Measurements from ENCODE around the gene ERVK3-1. TPM values are rescaled to one million over a fixed set of nuclear protein-coding genes. Genes with fewer than 3 reads are reported as not detected.

Gene ERVK3-1
- total RNA-seq, 4 donors from 2014 or later, result 56.3 to 87.2 (median 64.5) TPM

DNA sequence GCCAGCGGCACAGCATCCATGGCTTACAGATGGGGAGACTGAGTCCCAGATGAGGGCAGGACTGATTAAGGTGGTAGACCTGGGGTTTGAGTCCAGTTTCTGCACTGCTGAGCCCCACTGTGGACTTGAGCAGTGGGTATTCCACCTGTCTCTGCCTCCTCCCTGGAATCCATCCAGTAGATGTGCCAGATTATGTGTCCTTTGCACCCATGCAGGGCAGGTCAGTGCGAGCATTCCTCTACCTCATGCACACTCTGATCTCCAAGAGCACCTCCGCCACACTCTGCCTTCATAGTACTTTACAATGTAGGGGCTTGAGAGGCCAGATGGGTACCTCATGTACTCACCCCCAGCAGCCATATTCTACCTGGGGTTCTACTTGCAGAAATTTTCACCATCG is 31.6 kb downstream of the ERVK3-1 start:
- no peaks in the 10 kb centered on the region for H3K9me3 ChIP-seq
- H3K4me1 ChIP-seq, result no peaks in the 10 kb centered on the region
- H3K4me3 ChIP-seq (replicated peaks in 1 of 3), result no peak overlapping the region
- H3K36me3 ChIP-seq, result peaks cover 15 to 24% of the 10 kb centered on the region in 2 donors
- no peak for DNase-seq
- intact Hi-C loops (cut with DNase I), result no loop called here
- TF ChIP-seq POLR2A (IDR thresholded peaks at IDR 0.05), result no peak
- TF ChIP-seq, protein P1, sequence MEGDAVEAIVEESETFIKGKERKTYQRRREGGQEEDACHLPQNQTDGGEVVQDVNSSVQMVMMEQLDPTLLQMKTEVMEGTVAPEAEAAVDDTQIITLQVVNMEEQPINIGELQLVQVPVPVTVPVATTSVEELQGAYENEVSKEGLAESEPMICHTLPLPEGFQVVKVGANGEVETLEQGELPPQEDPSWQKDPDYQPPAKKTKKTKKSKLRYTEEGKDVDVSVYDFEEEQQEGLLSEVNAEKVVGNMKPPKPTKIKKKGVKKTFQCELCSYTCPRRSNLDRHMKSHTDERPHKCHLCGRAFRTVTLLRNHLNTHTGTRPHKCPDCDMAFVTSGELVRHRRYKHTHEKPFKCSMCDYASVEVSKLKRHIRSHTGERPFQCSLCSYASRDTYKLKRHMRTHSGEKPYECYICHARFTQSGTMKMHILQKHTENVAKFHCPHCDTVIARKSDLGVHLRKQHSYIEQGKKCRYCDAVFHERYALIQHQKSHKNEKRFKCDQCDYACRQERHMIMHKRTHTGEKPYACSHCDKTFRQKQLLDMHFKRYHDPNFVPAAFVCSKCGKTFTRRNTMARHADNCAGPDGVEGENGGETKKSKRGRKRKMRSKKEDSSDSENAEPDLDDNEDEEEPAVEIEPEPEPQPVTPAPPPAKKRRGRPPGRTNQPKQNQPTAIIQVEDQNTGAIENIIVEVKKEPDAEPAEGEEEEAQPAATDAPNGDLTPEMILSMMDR (IDR thresholded peaks at IDR 0.05), result no peak
- no peak overlapping the region for H3K27ac ChIP-seq
- WGBS, 2 donors, result 91 to 94% methylated on average over 4 of the region's 4 CpGs
- no peaks in the 10 kb centered on the region for H3K27me3 ChIP-seq

DNA sequence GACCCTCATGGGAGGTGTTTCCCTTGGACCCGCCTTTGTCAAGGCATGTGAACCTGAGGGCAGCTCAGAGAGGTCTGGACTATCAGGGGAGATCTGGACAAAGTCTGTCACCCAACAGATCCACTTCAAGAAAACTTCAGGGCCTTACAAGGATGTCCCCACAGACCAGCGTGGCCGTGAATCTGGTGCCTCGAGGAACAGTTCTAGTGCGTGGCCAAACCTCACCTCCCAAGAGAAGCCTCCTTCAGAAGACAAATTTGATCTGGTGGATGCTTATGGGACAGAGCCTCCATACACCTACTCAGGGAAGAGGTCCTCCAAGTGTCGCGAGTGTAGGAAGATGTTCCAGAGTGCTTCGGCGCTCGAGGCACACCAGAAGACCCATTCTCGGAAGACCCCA is 33.2 kb downstream of the ERVK3-1 start:
- intact Hi-C loops (cut with DNase I), result no loop called here
- H3K27ac ChIP-seq, result no peak overlapping the region
- 94 to 97% methylated on average over 7 to 11 of the region's 11 CpGs for WGBS, 2 donors
- H3K4me1 ChIP-seq, result no peaks in the 10 kb centered on the region
- H3K36me3 ChIP-seq, result peaks cover 15 to 24% of the 10 kb centered on the region in 2 donors
- DNase-seq, result no peak
- H3K9me3 ChIP-seq, result no peaks in the 10 kb centered on the region
- H3K27me3 ChIP-seq, result no peaks in the 10 kb centered on the region
- TF ChIP-seq POLR2A (IDR thresholded peaks at IDR 0.05), result no peak
- TF ChIP-seq, protein P1 (IDR thresholded peaks at IDR 0.05), result no peak
- H3K4me3 ChIP-seq (replicated peaks in 1 of 3), result no peak overlapping the region

DNA sequence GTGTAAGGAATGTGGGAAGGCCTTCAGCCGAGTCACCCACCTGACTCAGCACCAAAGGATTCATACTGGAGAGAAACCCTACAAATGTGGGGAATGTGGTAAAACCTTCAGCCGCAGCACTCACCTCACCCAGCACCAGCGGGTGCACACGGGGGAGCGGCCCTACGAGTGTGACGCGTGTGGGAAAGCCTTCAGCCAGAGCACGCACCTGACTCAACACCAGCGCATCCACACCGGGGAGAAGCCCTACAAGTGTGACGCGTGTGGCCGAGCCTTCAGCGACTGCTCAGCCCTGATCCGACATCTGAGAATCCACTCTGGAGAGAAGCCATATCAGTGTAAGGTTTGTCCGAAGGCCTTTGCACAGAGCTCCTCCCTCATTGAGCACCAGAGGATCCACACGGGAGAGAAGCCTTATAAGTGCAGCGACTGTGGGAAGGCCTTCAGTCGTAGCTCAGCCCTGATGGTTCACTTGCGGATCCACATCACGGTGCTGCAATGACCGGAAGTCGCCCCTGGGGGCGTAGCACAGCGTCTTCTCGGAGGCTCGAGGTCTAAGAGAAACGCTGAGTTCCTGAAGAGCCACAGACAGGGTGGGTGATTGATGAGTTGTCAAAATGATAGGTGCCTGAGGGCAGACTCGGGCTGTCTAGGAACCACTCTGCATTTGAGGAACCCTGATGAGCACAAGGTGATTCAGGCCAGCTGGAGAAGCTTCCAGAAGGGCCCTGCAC is 33.8 kb downstream of the ERVK3-1 start:
- TF ChIP-seq POLR2A (IDR thresholded peaks at IDR 0.05), result no peak
- TF ChIP-seq, protein P1 (IDR thresholded peaks at IDR 0.05), result no peak
- H3K27me3 ChIP-seq, result no peaks in the 10 kb centered on the region
- no peak overlapping the region for H3K4me3 ChIP-seq (replicated peaks in 1 of 3)
- no peak for DNase-seq
- intact Hi-C loops (cut with DNase I), result no loop called here
- H3K9me3 ChIP-seq, result no peaks in the 10 kb centered on the region
- H3K27ac ChIP-seq, result no peak overlapping the region
- WGBS, 2 donors, result 78 to 80% methylated on average over 27 to 30 of the region's 30 CpGs
- H3K4me1 ChIP-seq, result peaks cover 0 to 3% of the 10 kb centered on the region in 2 donors
- peaks cover 15 to 24% of the 10 kb centered on the region in 2 donors for H3K36me3 ChIP-seq

DNA sequence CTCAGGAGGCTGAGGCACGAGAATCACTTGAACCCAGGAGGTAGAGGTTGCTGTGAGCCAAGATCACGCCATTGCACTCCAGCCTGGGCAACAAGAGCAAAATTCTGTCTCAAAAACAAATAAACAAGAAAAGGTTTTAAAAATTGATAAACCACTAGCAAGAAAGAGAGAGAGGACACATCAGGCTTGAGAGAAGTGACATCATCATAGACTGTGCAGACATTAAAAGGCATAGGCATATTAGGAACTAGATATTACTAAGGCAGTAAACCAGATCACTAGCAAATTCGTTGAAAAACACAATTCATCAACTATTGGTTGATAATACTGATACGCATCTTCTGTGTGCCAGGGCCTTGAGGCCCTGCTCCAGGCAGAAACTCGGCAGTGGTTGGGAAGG is 40.4 kb downstream of the ERVK3-1 start:
- H3K27me3 ChIP-seq, result no peaks in the 10 kb centered on the region
- no peak overlapping the region for H3K4me3 ChIP-seq (replicated peaks in 1 of 3)
- H3K27ac ChIP-seq, result no peak overlapping the region
- H3K4me1 ChIP-seq, result peaks cover 9 to 17% of the 10 kb centered on the region in 2 donors
- intact Hi-C loops (cut with DNase I), result no loop called here
- H3K36me3 ChIP-seq, result no peaks in the 10 kb centered on the region
- TF ChIP-seq, protein P1 (IDR thresholded peaks at IDR 0.05), result no peak
- TF ChIP-seq POLR2A (IDR thresholded peaks at IDR 0.05), result no peak
- H3K9me3 ChIP-seq, result no peaks in the 10 kb centered on the region
- 79 to 81% methylated on average over 5 of the region's 5 CpGs for WGBS, 2 donors
- DNase-seq, result no peak
